HG03432 (cell line): ENCODE results near the gene GOLGA2.

ENCODE experiments used
- ATAC-seq: cut with Tn5 transposase; IDR thresholded peaks from one replicate; pipeline ENCODE4 v1.9.1; 2021; ENCODE audit warnings: mild to moderate bottlenecking, moderate library complexity; ENCODE audit not compliant: unreplicated experiment

The GOLGA2 gene

GRCh38 chr9:128216781-128217553, 58.8 kb downstream of the GOLGA2 start:
- ATAC-seq: no peak

GRCh38 chr9:128215491-128216409, 60.1 kb downstream of the GOLGA2 start:
- no peak for ATAC-seq

DNA sequence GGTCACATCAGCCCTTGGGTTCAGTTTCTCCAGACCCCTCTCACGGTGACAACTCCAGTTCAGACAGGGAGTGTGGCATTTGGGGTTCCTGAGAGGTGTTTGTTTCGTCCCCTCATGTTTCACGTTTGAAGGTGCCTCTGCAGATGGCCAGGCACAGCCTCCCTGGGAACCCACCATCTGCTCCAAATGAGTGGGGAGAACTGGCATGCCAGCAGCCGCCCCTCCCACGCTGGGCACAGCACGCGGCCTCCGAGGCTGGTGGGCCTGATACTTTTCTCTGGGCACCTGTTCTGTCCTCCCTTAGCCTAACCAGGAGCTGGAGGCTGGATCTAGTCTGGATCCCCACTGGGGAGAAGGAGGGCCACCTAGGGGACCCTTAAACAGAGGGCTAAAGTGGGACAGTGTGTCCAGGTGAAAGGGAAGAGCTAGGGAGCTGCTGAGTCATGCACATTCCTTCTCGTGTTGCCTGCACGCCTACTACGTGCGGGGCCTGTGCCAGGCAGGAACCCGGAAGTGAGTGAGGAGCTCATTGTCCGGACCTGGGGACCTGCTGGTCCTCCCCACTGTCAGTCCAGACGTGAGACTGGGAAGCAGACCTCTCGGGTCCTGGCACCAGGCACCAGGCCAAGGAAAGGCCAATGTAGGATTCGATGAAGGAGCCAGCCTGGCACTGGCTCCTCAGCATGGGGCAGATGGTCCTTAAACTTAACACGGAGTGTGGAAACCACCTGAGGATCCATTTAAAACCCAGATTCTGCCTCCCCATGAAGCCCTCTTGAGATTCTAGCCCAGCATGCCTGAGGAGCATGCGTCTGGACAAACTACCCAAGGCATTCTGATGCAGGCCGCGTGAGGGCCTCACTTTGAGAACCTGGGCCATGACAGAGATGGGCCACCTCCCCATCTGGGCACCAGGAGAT, 61.0 kb downstream of the GOLGA2 start:
- no peak for ATAC-seq

DNA sequence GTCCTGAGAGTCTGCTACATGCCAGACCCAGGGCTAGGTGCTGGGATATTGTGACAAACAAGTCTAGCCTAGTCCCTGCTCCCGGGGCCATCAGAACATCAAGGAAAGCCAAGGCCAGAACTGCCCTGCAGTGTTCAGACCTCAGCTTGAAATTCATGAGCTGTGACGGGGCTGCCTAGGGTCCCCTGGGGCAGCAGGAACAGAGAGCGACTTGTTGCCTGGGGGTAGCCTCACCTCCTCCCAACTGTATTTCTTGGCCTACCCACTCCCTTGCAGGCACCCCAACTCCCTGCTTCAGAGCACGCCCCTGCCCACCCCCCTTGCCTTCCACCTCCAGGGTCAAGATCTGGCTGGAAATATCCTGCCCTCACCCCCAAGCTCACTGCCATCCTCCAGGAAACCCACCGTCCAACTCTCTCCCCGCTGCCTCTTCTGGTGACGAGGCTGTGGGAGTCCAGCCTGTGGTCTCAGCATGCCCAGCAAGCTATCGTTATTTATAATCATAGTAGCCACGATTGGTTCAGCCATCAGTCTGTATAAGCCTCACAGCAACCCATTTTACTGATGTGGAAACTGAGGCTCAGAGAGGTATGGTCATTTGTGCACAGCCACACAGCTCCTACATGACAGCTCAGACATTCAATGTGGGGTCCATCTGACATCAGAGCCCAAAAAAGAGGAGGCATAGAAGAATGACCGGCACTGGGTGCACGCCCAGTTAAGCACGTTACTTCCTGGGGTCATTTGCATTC, 61.9 kb downstream of the GOLGA2 start:
- ATAC-seq: no peak

GRCh38 chr9:128211981-128212281, 63.9 kb downstream of the GOLGA2 start:
- ATAC-seq: no peak

- ATAC-seq: no peak
Observed at GRCh38 chr9:128211186-128211980, 64.4 kb downstream of the GOLGA2 start.

DNA sequence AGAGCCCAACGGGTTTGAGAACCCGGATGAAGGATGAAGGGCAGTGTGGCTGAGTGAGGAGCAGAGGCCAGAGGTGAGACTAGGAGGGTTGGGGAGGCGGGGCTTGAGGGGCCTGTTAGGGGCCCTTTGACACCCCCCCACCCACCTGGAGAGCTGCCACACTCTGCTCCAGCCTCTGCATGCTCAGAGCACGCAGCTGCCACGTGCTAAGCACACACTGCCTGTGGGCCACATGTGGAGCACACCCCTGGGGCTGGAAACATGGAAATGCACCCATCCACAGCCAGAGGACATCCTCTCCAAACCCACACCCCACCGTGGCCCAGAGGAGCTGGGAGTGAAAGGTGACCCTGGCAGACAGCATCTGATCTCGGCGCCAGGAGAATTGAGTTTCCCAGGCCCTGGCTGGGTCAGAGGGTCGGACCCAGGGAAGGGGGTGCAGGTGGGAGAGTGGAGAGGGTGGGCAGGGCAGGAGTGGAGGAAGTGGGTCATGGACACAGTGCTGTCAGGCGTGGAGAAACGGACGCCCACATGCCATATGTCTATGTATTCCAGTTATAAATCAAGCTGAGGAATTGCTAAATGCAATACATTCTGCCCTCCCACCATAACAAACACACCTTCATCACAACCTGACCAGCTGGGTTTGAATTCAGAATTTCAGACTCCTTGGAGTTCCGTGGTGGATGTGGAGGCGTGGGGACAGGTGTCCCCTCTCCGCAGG, 66.7 kb downstream of the GOLGA2 start:
- ATAC-seq: no peak

- ATAC-seq: no peak
Observed at GRCh38 chr9:128208386-128208785, 67.4 kb downstream of the GOLGA2 start.

GRCh38 chr9:128206916-128207910, 68.6 kb downstream of the GOLGA2 start:
- ATAC-seq: no peak

- ATAC-seq: no peak
Observed at GRCh38 chr9:128206484-128206883, 69.3 kb downstream of the GOLGA2 start.
